ENCODE measurements around the gene PRPH. TPM values are rescaled to one million over a fixed set of nuclear protein-coding genes. Genes with fewer than 3 reads are reported as not detected.

The PRPH gene
- total RNA-seq, 2 experiments from 2014 or later: not detected

GRCh38 chr12:49342066-49342913, 47.3 kb downstream of the PRPH start:
- intact Hi-C loops (cut with micrococcal nuclease): loop anchor here (1.0 to 2.0 kb wide), 3 partner anchors 19 to 54 kb away; partner anchors contain the start of gene TROAP
- peaks cover 43% of the 10 kb centered on the region for H3K4me1 Mint-ChIP-seq (ENCODE audit: low read depth)
- peak overlapping the region; percentile 53 for H3K4me3 Mint-ChIP-seq
- H3K9me3 Mint-ChIP-seq: no peaks in the 10 kb centered on the region
- H3K36me3 Mint-ChIP-seq: no peaks in the 10 kb centered on the region
- CTCF ChIA-PET: interaction anchor here (0.6 to 4.0 kb wide), 32 partner anchors 9 to 341 kb away, joined by 3 to 234 read pairs (median 4); partner anchors contain the start of genes PRPH, SPATS2 and TROAP
- peaks cover 64% of the 10 kb centered on the region for H3K27me3 Mint-ChIP-seq
- peak; percentile 90 for DNase-seq
- no peak overlapping the region for H3K27ac Mint-ChIP-seq
- POLR2A ChIA-PET: interaction anchor here (1.0 to 2.9 kb wide), 5 partner anchors 8 to 53 kb away, joined by 3 to 7 read pairs (median 7); partner anchors contain the start of genes SPATS2 and TROAP

DNA sequence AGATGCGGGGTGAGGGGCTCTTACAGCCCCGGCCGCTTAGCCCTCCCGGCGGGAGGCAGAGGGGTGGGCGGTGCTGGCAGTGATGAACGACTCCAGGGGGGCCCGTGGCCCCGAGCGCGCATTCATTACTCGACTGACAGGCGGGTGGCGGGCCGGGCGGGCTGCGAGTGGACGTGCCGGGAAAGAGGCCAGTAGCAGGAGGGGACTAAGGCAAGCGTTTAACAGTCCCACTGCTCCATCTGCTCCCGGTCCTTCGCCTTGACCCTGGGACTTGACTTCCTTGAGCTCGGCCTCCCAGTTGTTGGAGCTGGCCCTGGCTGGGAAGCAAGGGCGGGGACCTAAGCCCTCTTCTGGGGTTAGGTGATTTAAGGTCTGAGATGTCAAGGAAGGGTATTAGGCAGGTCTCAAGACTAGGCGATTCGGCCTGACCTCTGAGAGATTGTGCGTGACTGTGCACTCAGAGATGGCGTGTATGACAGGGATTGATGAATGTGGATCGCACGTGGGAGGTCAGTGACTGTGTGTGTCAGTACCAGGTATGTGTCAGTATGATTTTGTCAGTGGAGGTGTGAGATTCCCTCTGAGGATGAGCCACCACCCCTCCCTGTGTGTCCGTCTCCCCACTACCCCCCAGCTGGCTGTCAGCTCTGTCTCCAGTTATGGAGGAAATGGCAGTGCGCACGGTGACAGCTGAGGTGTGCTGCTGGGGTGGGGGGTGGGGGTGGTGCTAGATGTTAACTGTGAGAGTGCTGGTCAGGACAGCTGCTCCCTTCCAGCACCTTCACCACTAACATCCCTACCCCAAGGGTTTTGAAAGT, 48.2 kb downstream of the PRPH start:
- POLR2A ChIA-PET: interaction anchor here (0.6 to 2.9 kb wide), 7 partner anchors 20 to 220 kb away, joined by 3 to 7 read pairs (median 3); partner anchors contain the start of gene TROAP
- intact Hi-C loops (cut with micrococcal nuclease): loop anchor here (1.0 to 2.0 kb wide), 3 partner anchors 20 to 55 kb away; partner anchors contain the start of gene TROAP
- no peaks in the 10 kb centered on the region for H3K9me3 Mint-ChIP-seq

GRCh38 chr12:49344486-49345050, 49.6 kb downstream of the PRPH start:
- Mint-ChIP-seq H3K36me3 (no peaks in the 10 kb centered on the region), H3K27ac (no peak overlapping the region), H3K4me1 (ENCODE audit: low read depth) (peaks cover 37% of the 10 kb centered on the region), H3K4me3 (no peak overlapping the region), H3K9me3 (no peaks in the 10 kb centered on the region), H3K27me3 (peaks cover 62% of the 10 kb centered on the region)
- no peak for DNase-seq
- intact Hi-C loops (cut with micrococcal nuclease): no loop called here
- CTCF ChIA-PET: interaction anchor here (3.6 to 4.0 kb wide), 2 partner anchors 22 to 53 kb away, joined by 20 to 234 read pairs; partner anchors contain the start of genes PRPH and SPATS2
- POLR2A ChIA-PET: interaction anchor here (1.0 kb wide), 1 partner anchor 49 kb away, joined by 3 read pairs; no protein-coding TSS in a partner anchor

More for the DNA sequence above, 48.2 kb downstream of the PRPH start:
- no peaks in the 10 kb centered on the region for H3K36me3 Mint-ChIP-seq
- H3K4me1 Mint-ChIP-seq (ENCODE audit: low read depth): peaks cover 37% of the 10 kb centered on the region
- peaks cover 64% of the 10 kb centered on the region for H3K27me3 Mint-ChIP-seq
- H3K27ac Mint-ChIP-seq: no peak overlapping the region
- peak; percentile 76 for DNase-seq
- CTCF ChIA-PET: interaction anchor here (0.6 to 4.0 kb wide), 27 partner anchors 8 to 671 kb away, joined by 3 to 234 read pairs (median 6); partner anchors contain the start of genes PRPH, SPATS2 and TROAP
- H3K4me3 Mint-ChIP-seq: peak overlapping the region; percentile 53

GRCh38 chr12:49345051-49345824, 50.3 kb downstream of the PRPH start:
- H3K4me1 Mint-ChIP-seq (ENCODE audit: low read depth): peaks cover 37% of the 10 kb centered on the region
- peaks cover 59% of the 10 kb centered on the region for H3K27me3 Mint-ChIP-seq
- POLR2A ChIA-PET: interaction anchor here (0.7 kb wide), 1 partner anchor 10 kb away, joined by 3 read pairs; no protein-coding TSS in a partner anchor
- H3K9me3 Mint-ChIP-seq: no peaks in the 10 kb centered on the region
- intact Hi-C loops (cut with micrococcal nuclease): no loop called here
- no peak for DNase-seq
- no peak overlapping the region for H3K27ac Mint-ChIP-seq
- no peak overlapping the region for H3K4me3 Mint-ChIP-seq
- no peaks in the 10 kb centered on the region for H3K36me3 Mint-ChIP-seq
- CTCF ChIA-PET: interaction anchor here (1.5 to 6.5 kb wide), 4 partner anchors 9 to 57 kb away, joined by 3 to 149 read pairs (median 57); partner anchors contain the start of genes C1QL4 and PRPH

DNA sequence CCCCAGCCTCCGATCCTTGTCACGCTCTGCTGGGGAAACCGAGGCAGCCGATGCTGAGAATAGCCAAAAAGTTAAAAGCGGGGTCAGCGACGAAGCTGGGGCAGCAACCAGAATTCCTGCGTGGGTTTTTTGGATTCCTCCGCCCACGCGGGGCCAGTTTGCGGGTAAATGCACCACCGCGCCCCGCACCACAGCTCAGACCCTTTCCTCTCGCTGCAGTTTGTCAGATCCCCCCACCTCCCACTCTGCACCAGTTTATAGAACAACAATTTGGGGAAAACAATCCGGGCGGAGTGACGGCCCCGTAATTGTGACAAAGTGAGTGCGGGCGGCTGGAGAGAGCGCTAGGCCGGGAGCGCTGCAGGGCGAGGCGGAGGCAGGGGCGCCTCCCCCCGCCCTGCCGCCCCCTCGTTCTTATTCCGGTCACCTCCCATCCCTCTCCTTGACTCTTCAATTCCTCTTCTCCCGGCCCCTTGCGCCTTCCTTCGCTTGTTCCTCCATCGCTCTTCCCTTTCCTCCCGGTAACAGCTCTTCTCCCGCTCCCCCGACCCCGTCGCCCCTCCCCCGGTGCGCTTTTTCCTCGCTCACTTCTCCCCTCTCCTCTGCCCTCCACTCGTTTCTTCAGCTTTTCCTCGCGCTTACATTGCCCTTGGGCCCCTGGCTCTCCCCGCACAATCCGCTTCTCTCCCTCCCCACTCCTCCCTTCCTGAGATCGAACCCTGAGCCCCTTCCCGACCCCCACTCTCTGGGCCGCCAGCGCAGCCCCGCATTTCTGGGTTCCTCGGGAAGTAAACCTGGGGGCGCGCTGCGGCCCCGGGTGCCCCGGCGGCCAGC, 51.1 kb downstream of the PRPH start:
- peak; percentile 10 for DNase-seq
- H3K27me3 Mint-ChIP-seq: peaks cover 55% of the 10 kb centered on the region
- POLR2A ChIA-PET: interaction anchor here (0.6 to 1.6 kb wide), 3 partner anchors 11 to 23 kb away, joined by 3 to 10 read pairs (median 3); partner anchors contain the start of genes SPATS2 and TROAP
- H3K9me3 Mint-ChIP-seq: no peaks in the 10 kb centered on the region
- H3K27ac Mint-ChIP-seq: no peak overlapping the region
- intact Hi-C loops (cut with micrococcal nuclease): no loop called here
- H3K4me3 Mint-ChIP-seq: no peak overlapping the region
- no peaks in the 10 kb centered on the region for H3K36me3 Mint-ChIP-seq
- CTCF ChIA-PET: interaction anchor here (1.4 to 6.5 kb wide), 10 partner anchors 9 to 172 kb away, joined by 3 to 149 read pairs (median 40); partner anchors contain the start of genes C1QL4, PRPH, SPATS2 and TROAP
- peaks cover 37% of the 10 kb centered on the region for H3K4me1 Mint-ChIP-seq (ENCODE audit: low read depth)

DNA sequence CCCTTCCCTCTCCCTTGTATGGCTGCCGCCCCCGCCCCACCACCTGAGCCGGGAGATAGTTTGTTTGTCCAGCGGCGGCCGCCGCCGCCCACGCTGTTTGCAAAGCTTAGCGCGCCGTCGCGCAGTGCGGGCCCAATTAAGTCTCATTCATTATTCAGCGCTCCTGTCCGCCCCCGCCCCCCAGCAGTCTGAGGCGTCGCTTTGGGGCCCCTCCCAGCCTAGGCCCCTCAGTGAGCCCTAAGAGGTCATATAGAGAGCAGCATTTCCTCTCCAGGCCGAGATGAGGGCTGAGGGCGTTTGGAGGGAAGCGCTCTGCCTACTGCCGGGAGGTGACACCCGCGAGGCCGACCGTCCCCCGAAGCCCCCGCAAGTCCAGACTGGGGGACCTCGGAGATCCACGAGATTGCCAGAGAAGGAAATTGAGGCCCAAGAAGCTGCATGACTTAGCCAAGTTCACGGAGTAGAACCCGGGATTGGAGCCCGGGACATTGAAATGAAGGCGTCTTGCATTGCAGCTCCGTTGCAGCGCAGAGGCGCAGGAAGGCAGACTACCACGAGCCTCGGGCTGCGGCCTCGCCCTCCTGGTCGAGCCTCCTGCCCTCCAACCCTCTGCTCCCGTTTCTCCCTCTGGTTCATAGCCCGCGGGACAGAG, 51.8 kb downstream of the PRPH start, which contains the start of gene DNAJC22:
Gene DNAJC22 (plus strand): TSS at position 230 of the 652 bp plus-strand sequence. CDS start 1,985 bp downstream, outside the sequence.
- peaks cover 37% of the 10 kb centered on the region for H3K4me1 Mint-ChIP-seq (ENCODE audit: low read depth)
- H3K4me3 Mint-ChIP-seq: peak within 1 kb of the TSS; percentile 61
- DNase-seq: peak; percentile 48
- H3K36me3 Mint-ChIP-seq: no peaks in the 10 kb centered on the region
- ChIA-PET CTCF (interaction anchor here (0.6 to 6.5 kb wide), 30 partner anchors 7 to 283 kb away, joined by 3 to 149 read pairs (median 5); partner anchors contain the start of genes C1QL4, PRPH, SPATS2 and TROAP), POLR2A (interaction anchor here (0.6 to 1.6 kb wide), 2 partner anchors 20 to 24 kb away, joined by 3 to 10 read pairs; partner anchors contain the start of genes SPATS2 and TROAP)
- peaks cover 55% of the 10 kb centered on the region for H3K27me3 Mint-ChIP-seq
- intact Hi-C loops (cut with micrococcal nuclease): loop anchor here (1.0 kb wide), 1 partner anchor 58 kb away; no protein-coding TSS in a partner anchor
- H3K9me3 Mint-ChIP-seq: no peaks in the 10 kb centered on the region
- H3K27ac Mint-ChIP-seq: no peak within 1 kb of the TSS

DNA sequence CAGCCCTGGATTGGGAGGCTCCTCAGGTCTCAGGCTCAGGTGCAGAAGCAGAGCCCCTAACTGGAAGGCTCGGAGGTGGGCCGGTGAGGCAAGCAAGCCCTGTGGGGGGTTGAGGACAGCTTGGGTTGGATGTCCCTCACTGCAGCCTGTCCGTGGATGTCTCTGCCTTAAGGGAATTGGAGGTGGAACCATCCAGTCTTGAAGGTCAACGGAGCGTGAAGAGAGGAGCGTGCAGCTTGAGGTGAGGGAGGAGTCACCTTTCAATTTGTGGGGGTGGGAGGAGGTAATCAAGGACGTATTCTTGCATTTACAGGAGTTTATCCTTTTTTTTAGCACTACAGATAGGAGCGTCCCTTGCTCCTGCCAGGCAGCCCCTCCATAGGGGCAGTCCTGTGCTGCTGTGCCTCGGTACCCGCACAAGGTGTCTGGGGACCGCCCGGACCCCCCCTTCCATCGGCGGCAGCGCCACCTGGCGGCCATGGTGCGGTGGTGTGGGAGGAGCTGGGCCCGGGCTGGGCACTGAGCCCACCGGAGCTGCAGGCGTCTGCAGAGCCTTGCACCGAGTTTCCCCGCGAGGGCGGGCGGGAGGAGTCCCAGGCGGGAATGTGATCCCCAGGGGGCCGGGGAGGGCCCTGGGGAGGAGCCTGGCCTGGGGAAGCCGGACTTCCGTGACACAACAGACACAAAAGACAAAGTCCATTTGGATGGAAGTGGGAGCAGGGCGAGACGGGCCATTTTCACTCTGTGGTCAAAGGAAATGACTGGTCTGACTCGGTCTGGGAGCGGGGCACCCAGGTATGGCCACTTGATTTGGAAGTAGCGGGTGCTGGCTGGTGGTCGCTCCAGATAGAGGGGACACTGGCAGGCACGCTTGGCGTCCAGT, 52.6 kb downstream of the PRPH start:
- H3K27ac Mint-ChIP-seq: no peak overlapping the region
- CTCF ChIA-PET: interaction anchor here (0.6 to 6.5 kb wide), 40 partner anchors 8 to 769 kb away, joined by 3 to 149 read pairs (median 4); partner anchors contain the start of genes C1QL4, MCRS1, PRPH and SPATS2
- POLR2A ChIA-PET: interaction anchor here (0.6 to 1.6 kb wide), 2 partner anchors 19 to 277 kb away, joined by 3 to 10 read pairs; partner anchors contain the start of gene SPATS2
- peaks cover 37% of the 10 kb centered on the region for H3K4me1 Mint-ChIP-seq (ENCODE audit: low read depth)
- H3K36me3 Mint-ChIP-seq: no peaks in the 10 kb centered on the region
- H3K4me3 Mint-ChIP-seq: peak overlapping the region; percentile 36
- intact Hi-C loops (cut with micrococcal nuclease): loop anchor here (1.0 kb wide), 1 partner anchor 59 kb away; no protein-coding TSS in a partner anchor
- H3K27me3 Mint-ChIP-seq: peaks cover 56% of the 10 kb centered on the region
- H3K9me3 Mint-ChIP-seq: no peaks in the 10 kb centered on the region
- peak; percentile 82 for DNase-seq
